ENCODE measurements around the gene FOXB1.

Gene FOXB1

DNA sequence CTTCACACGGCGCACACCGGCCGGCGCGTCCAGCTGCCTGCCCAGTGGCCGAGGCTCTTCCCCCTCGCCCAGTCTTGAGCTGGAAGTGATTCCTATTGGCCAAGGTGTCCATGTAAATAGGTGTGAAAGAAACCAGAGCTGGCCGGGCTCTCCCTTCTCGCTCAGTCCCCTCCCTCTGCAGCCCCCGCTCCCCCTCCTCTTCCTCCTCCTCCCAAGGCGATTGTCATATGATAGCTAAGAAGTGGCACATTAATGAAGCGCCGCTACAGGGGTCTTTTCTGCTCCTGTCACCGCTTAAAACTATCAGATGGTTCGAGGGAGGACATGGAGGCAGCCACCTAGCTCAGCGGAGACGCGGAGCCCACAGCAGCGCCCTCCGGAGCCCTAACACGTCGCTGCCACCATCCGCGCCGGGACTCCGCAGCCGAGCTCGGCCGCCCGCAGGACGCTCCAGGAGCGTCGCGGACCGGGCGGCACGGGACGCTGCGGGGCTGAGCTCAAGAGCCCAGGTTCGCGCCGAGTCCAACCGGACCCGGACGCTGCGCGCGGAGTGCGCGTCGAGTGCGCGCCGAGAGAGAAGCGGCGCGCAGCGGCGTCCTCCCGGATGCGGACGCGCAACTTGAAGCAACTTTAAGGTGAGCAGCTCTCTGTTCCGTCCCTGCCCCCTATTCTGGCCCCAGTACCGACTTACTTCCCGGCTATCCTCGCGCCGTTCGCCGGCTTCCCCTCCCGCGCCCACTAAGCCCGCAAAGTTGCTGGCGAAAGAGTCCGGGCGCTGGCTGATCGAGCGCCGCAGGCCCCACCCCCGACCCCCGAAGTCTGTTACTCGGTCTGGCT is at the start of gene FOXB1:
Gene FOXB1 (plus strand): TSS at position 303 of the 837 bp plus-strand sequence. CDS start 653 bp downstream, outside the sequence.
- no peak for DNase-seq (ENCODE audit: low read depth, low spot score)

DNA sequence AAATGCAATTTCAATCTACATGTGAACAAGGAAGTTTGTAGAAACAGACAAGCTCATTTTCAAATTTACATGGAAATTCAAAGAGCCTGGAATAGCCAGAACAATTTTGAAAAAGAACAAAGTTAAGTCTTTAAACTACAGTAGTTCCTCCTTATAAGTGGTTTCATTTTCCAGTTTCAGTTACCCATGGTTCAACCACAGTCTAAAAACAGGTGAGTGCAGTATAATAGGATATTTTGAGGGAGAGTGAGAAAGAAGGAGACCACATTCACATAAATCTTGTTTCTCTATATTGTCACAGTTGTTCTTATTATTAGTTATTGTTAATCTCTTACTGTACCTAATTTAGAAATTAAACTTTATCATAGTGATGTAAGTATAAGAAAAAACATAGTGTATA is 45.8 kb upstream of the FOXB1 start:
- no peak for DNase-seq (ENCODE audit: low read depth, low spot score)

DNA sequence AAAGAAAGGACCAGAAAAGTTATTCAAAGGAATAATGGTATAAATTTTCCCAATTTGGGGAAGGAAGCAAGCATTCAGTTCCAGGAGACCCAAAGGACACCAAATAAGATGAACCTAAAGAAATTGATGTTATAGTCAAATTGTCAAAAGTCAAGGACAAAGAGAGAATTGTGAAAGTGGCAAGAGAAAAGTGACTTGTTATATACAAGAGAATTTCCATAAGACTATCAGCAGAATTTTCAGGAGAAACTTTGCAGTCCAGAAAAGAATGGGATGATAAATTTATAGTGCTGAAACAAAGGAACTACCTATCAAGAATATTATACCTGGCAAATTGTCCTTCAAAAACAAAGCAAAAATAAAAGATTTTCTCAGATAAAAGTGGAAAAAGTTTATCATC is 43.8 kb upstream of the FOXB1 start:
- DNase-seq (ENCODE audit: low read depth, low spot score): no peak

DNA sequence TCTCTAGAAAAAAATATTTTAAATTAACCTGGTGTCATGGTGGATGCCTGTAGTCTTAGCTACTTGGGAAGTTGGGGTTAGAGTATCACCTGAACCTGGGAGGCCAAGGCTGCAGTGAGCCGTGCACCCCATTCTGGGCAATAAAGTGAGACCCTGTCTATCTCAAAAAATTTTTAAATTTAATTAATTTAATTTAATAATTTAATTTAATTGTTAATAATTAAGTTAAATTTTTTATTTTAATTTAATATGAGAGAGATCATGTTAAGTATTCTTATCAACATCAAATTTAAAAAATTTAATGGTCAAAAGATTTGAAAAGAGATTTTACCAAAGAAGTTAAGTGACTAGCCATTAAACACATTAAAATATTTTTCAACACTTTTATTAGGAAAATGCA is 40.8 kb upstream of the FOXB1 start:
- no peak for DNase-seq (ENCODE audit: low read depth, low spot score)

DNA sequence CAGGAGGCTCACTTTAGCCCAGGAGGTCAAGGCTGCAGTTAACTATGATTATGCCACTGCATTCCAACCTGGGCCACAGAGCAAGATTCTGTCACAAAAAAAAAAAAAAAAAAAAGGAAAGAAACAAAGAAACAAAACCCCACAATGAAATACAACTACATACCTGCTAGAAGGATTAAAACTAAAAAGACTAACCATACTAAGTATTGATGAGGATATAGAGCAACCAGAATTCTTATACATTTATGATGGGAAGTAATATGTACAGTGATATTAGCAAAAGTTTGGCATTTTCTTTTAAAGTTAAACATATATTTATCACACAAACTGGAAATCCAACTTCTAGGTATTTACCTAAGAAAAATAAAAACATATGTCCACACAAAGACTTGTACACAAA is 40.2 kb upstream of the FOXB1 start:
- no peak for DNase-seq (ENCODE audit: low read depth, low spot score)

DNA sequence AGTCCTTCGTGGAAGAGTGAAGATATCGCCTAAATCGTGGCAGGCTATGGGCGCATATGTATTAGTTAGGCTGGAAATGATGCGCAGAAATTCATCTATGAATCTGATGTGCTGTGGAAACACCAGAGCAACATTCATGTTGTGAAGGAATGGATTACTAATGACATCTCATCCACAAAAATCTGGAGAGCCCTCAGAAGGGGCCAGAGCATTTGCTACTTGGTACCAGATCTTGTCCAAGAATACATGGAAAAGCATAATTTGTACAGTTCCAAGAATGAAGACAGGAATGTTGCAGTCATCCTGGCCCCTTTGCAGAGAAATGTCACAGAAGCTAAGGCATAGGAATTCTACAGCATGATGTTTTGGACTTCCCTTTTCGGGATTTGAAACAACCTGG is 38.4 kb upstream of the FOXB1 start:
- no peak for DNase-seq (ENCODE audit: low read depth, low spot score)

DNA sequence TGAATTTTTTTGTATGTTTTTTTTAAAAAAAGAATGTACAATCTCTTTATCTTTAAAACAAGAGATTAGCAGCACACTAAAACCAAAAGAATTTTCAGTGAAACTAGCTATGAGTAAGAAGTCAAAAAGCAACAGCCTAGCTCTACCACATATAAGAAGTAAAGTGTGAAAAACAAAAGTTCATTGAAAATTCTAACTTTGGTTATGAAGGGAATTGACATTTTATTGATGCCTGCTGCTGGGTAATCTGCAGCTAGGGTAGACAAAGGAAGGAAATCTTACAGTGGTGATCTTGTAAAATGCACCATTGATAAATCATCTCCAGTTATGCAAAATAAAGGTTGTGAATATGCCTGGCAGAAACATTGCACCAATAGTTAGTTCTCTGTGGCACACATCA is 37.8 kb upstream of the FOXB1 start:
- DNase-seq (ENCODE audit: low read depth, low spot score): no peak

DNA sequence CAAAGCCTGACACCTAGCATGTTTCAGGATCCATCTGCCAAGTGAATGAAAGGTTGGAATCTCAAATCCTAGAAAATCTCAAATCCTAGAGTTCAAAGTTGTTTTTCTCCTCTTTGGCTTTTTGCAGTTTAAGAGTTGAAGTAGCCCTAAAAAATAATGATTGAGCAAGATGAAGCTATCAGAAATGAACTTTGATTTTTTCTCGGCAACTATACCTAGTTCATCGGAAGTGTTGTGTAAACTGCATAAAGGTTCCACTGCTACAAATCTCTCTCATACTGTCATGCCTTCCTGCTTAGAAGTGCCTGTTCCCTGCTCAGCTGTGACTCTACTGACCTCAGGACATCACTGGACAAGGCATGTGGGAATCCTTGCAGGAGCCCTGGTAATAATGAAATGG is 35.8 kb upstream of the FOXB1 start:
- no peak for DNase-seq (ENCODE audit: low read depth, low spot score)

DNA sequence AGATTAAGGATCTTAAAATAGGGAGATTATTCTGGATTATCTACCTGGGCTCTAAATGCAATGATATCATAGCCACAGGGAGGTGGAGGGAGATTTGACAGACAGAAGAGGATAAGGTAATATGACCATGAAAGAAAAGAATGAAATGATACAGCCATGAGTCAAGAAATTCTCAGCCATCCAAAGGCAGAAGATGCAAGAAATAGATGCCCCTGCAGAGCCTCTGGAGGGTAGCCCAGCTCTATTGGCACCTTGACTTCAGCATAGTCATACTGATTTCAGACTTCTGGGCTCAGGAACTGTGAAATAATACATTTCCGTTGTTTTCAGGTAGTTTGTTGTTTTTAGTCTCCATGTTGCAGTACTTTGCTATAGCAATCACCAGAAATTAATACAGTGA is 31.9 kb upstream of the FOXB1 start:
- no peak for DNase-seq (ENCODE audit: low read depth, low spot score)

DNA sequence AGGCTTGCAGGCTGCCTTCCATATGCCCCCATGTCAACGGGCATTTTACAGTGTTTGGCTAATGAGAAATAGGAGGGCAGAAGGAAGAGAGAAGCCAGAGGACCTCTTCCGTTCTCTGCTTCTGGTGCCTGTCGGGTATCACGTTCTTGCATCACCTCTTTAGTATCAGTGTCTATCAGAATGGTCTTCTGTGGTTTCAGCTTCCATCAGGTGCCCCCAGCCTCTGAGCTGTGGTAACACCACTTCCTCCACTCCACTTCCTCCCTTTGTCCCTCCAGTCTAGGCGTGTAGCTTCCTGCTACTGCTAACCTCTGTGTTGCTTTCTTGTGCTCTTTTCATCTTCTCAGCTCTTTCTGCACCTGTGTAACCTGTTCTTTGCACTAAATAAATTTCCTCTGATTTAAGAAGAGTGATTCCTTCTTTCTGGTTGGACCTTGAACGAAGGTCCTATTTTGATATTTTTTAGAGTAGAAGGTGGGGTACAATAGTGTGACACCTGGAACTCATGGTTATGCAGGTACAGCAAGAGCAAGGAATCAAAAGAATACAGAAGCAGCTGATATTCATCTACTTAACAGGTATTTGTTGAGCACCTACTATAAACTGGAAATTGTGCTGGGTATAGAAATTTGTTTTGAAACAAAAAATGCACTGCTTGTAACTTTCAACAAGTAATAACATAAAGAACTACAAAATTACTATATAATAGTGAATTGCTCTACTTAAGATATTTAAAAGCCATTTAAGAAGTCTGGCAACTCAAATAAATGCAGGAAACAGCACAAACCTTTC is 27.4 kb upstream of the FOXB1 start:
- no peak for DNase-seq (ENCODE audit: low read depth, low spot score)

DNA sequence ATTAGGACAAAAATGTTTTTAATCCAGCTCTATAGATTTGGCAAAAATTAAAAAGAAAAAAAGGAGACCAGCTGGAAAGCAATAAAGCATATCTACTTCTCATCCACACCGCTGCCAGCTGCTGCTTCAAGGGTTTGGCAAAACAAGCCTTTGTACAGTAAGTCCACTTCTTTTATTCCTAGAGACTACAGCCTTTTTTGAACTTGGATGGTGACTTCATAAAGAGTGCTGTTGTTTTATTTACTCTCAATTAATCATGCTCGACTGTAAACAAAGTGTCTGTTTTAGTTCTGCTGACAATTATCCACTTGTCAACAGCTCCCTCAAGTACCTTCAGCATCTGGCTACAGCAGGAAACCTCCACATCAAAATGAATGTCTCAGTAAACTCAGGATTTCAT is 12.3 kb upstream of the FOXB1 start:
- no peak for DNase-seq (ENCODE audit: low read depth, low spot score)

DNA sequence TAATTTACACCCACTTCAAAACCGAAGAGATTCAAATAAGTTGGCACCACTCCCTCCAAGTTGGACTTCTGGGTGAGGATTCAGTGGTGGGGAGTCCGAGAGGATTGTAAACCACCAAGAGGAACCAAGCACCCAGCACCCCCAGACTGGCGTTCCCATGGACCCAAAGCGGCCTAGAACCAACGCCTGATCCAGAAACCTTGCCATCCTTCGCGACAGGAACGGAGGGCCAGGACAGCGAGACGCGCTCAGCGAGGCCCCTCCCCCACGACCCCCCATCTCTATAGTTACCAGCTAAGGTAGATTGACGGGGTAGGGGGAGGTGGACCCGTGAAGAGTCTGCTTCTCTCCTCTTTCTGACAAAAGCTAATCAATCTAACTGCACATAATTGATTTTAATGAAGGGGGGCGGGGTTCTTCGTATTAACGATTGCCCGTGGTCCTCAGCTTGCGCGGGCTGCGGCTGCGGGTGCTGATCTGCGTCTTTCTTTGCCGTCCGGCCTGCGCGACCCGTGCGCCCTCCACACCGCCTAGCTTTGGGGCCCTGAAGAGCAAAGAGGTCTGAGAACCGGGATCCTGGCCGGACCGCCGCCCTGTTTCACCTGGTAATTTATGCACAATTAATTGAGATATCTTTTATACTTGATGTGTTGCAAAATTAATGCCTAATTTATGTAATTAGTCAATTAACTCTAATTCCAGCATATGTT is 10.9 kb upstream of the FOXB1 start:
- DNase-seq (ENCODE audit: low read depth, low spot score): no peak

DNA sequence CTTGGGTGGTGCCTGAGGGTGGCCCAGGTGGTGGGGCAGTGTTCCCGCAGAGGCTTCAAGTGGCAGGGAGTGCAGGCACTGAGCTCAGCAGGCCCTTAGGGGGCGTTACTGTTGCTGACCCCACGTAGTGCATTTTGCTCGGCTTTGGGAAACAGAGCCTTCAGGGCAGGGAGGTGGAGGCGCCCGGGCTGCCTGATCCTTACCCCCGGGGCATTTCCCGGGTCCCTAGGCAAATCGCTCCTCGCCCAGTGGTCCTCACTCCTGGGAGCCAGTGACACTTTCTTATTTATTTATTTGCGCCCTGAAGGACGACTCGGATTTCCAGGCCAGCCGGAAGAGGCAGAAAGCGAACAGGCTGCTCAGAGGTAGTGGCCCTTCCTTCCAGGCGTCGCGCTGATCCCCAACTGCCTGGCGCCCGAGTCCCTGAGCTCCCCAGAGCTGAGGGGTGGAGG is 10.1 kb upstream of the FOXB1 start:
- DNase-seq (ENCODE audit: low read depth, low spot score): no peak

DNA sequence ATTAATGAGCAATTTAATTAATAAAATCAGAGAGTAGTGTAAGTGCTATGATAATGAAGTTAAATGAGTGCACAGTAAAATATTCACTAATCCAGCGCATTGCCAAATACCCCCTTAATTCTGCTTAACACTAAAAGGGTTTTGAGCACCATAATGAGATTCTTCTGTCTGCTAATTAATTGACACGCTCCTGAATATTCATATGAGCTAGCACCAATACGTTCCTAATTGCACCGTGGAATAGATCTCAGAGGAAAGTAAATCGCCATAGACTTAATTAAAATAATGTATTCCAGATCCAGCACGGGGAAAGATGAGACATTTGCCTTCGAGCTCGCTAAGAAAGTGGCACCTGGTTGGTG is 9.6 kb upstream of the FOXB1 start:
- no peak for DNase-seq (ENCODE audit: low read depth, low spot score)

DNA sequence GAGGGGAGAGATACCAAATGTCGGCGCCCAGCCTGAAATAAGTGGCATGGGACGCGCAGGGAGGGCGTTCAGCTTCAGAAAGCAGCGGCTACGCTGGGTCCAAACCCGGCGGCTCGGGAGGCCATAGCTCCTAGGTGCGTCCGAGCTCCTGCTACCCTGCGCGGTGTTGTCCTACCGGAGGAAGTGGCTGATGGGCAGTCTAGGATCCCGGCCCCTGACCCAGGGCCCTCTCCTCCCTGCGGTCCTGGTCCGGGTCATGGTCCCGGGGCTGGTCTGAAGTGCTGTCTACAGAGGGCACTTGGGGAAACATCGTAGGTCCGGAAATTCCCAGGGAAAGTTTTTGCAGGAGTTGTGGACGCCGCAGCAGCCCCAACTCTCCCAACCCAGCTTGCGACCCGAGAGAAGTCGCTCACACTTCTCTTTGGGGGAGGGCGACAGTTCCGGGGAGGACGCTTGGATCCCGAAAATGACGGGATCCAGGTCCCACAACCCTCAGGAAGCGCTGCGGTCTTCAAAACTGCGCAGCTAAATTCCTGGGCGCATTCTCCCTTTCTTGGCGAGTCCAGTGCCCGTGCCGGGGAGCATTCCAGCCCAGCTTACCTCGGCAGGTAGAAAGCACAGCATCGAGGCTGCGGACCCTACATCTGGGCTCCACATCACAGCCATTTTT is 9.1 kb upstream of the FOXB1 start:
- DNase-seq (ENCODE audit: low read depth, low spot score): no peak

DNA sequence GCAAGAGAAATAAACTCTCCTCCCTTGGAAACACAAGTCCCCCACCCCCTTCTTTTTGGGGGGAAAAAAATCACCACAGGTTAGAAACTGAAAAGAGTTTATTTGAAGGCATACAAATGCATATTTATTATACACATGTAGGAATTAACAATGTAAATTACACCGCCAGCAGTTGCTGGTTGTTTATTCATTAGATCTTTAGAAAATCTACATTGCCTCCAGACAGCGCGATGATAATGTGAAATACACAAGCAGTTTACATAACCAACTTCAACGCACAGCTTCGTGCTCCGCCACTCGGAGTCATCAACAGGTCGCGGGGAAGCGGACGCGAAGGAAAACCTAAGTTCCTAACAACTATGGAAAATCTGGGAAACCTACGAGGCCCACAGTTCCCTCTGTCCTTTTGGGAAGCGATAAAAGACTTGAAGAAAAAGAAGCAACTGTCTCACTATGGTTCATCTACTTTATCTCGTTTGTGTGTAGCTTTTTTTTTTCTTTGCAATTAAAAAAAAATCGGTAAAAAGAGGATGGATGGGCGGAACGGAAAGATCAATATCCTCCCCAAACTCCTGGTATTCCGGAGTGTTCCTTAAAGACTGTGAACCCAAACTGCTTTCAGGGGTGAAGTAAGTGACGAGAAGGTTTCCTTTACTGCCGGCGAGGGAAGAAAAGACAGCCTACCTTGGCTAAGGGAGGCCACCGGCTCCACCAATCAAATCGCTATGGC is 8.4 kb upstream of the FOXB1 start:
- no peak for DNase-seq (ENCODE audit: low read depth, low spot score)

DNA sequence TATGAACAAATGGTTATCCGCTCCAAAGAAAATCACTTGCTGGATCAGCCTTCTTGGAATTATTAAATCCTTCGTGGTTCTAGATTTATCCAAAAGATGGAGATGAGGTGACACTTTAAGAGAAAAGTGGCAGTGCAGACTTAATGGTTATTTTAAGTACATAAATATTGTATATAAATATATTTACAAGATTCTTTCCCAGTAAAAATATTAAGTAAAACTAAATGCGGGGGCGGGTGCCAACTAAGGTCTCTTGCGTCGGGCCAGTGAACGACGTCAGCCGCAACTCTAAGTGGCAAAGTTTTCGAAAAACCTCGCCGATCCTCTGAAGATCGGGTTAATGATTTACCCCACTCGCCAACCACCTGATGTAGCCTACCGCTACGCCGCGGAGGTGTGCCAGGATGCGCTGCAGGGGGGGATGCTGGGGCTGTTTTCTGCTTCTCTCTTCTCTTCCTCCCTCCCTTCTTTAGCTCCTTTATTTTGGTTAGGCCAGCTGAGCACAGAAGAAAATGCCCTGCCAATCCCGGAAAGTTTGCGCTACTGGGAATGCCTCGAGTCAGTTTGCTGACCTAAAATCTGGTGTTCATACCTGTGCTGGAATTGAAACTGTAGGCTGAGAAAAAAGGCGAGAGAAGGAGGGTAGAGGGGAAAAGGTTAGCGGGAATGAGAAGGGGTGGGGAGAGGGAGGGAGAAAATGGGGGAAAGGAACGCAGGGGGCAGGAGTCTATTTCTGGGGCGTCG is 7.6 kb upstream of the FOXB1 start:
- no peak for DNase-seq (ENCODE audit: low read depth, low spot score)

DNA sequence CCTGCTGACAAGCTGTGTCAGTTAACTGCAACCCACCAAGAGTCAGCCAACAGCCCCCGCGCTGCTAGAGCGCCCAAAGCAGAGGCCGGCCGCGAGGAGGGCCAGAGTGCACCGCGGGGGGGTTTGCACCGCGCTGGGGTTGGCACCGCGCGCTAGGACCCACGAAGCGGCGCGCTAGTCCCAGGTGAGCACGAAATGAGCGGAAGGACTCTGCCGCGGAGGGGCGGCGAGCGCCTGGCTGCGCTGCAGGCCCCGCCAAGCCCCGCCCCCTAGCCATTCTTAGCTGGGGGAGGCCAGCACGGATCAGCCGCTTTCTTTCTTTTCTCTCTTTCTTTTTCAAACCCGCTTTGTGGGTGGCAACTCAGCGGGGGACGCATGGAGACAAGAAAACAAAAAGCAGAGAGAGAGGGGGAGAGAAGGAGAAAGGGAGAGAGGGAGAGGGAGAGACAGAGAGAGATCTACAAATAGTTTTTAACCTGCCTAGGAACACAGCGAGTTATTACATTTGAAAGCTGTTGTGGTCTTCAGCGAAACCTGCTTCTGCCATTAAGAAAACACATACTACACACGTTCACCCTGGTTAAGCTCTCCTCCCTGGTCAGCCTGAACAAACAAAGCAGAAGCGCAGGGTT is 6.9 kb upstream of the FOXB1 start:
- no peak for DNase-seq (ENCODE audit: low read depth, low spot score)

DNA sequence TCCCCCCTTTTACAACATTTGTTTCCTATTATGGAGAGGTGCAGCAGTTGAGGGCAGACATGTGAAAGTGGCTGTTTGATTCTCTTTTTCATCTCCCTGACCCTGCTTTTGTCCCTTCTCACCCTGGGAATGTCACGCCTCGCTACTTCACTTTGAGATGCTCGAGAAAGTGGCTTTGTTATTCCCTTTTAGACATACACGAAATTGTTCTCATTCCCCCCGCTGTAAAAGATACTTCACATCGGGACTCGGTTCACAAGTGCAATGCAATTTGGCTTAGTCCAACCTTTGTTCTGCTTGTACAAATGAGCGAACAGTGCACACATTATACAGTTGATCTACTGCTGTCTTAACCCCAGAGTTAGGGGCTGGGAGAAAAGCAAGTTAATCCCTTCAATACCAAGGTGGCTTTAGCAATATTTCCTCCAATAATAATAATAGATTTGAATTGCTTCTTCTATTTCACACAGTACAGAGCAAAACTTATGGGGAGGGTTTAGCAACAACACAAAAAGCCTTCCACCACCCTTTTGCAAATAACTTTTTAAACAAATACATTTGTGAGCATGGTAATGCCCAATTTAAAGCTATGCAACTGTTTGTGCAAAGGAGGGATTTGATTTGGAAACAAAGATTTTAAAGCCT is 5.7 kb upstream of the FOXB1 start:
- DNase-seq (ENCODE audit: low read depth, low spot score): no peak

All from brain pericyte (primary cell).